ENCODE measurements around the gene SLC38A5.
"Not testable (repeated sequence)": the region's sequence is repeated elsewhere in the genome, so short reads cannot be mapped to it uniquely, and the experiment has no call there.

Gene SLC38A5

DNA sequence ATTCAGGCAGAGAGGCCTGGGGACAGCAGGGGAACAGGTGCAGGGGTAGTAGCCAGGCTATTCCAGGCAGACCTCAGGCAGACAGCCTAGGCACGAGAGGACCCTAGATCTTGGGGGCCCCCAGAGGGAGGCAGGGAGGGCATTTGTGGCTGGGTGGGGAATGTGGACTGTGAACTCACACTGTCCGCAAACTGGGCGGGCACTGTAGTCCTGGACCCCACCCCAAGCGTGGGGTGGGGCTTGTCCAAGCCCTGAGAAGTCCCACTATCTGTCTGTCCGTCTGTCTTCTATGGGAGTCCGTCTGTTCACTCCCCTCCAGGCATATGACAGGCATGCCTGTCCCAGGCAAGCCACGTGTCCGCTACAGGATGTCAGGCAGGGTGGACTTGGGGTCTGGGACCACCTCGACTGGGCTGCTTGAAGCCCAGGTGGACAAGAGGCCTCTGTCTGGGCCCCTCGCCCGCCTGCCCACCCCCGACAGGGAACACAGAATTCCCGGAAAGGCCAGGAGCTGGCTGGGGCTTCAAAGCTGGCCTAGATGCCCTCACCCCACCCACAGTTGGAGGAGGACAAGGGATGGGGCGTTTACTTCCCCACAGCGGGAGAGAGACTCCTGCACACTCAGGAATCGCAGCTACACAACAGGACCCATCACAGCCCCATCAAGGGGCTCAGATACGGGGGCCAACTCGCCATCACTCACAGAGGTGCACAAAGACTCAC lies at the start of gene SLC38A5:
TSS of gene SLC38A5 (minus strand) at position 151 of the 723 bp plus-strand sequence. CDS start 2,336 bp downstream, outside the sequence.
- POLR2A ChIA-PET = no interaction called here
- no peak for DNase-seq (ENCODE audit: extremely low spot score)
- CTCF ChIA-PET = interaction anchor here (1.3 kb wide), 1 partner anchor 24 kb away, joined by 4 read pairs; no protein-coding TSS in a partner anchor
- TF ChIP-seq, protein P1, sequence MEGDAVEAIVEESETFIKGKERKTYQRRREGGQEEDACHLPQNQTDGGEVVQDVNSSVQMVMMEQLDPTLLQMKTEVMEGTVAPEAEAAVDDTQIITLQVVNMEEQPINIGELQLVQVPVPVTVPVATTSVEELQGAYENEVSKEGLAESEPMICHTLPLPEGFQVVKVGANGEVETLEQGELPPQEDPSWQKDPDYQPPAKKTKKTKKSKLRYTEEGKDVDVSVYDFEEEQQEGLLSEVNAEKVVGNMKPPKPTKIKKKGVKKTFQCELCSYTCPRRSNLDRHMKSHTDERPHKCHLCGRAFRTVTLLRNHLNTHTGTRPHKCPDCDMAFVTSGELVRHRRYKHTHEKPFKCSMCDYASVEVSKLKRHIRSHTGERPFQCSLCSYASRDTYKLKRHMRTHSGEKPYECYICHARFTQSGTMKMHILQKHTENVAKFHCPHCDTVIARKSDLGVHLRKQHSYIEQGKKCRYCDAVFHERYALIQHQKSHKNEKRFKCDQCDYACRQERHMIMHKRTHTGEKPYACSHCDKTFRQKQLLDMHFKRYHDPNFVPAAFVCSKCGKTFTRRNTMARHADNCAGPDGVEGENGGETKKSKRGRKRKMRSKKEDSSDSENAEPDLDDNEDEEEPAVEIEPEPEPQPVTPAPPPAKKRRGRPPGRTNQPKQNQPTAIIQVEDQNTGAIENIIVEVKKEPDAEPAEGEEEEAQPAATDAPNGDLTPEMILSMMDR (IDR thresholded peaks at IDR 0.05; ENCODE audit: control extremely low read depth, extremely low read depth, low read depth, missing control alignments) = no peak

DNA sequence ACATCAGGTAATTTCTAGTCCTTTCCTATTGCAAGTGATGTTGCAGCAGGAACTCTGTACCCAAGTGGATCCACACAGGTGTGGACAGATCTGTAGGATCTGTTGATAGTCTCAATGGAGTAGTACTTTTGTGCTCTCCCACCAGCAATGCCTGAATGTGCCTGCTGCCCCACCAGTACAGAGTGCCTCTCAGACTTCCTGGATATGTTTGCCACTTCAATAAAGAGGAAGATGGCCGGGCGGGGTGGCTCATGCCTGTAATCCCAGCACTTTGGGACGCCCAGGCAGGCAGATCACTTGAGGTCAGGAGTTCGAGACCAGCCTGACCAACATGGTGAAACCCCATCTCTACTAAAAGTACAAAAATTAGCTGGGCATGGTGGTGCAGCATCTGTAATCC lies 49.4 kb upstream of the SLC38A5 start:
- DNase-seq (ENCODE audit: extremely low spot score); CTCF ChIA-PET; POLR2A ChIA-PET: not testable (repeated sequence)

DNA sequence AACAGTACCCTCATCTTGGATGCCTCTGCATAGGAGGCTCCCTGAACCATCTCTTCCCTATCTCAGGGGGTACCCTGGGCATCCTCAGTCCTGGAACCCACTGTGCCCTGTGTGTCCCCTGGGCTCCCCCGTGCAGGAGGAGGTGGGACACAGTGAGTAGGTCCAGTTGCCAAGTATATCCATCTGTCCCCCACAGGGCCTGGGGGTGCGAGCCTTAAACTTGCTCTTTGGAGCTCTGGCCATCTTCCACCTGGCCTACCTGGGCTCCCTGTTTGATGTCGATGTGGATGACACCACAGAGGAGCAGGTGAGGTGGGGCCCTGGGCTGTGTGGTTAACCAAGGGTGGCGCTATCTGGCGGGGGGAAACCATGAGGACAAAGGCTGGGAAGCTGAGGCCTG lies 46.9 kb upstream of the SLC38A5 start:
- DNase-seq (ENCODE audit: extremely low spot score) = no peak
- ChIA-PET POLR2A (no interaction called here), CTCF (no interaction called here)
- TF ChIP-seq, protein P1 (IDR thresholded peaks at IDR 0.05; ENCODE audit: control extremely low read depth, extremely low read depth, low read depth, missing control alignments) = no peak

DNA sequence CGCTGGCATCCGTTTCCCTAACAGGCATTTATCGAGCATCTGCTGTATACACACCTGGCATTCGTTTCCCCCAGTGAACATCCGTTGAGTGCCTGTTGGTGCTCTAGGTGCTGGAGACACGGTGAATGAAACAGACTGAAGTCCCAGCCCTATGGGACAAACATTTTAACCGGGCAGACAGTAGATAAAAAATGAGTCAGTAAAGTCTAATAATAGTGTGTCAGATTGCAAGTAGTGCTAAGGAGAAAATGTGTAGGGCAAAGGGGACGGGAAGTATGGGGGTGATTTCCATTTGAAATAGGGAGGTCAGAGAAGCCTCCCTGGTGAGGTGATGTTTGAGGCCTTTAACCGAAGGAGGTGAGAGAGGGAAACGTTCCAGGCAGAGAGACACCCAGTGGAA lies 46.2 kb upstream of the SLC38A5 start:
- POLR2A ChIA-PET = no interaction called here
- no peak for DNase-seq (ENCODE audit: extremely low spot score)
- CTCF ChIA-PET = no interaction called here
- TF ChIP-seq, protein P1 (IDR thresholded peaks at IDR 0.05; ENCODE audit: control extremely low read depth, extremely low read depth, low read depth, missing control alignments) = no peak

DNA sequence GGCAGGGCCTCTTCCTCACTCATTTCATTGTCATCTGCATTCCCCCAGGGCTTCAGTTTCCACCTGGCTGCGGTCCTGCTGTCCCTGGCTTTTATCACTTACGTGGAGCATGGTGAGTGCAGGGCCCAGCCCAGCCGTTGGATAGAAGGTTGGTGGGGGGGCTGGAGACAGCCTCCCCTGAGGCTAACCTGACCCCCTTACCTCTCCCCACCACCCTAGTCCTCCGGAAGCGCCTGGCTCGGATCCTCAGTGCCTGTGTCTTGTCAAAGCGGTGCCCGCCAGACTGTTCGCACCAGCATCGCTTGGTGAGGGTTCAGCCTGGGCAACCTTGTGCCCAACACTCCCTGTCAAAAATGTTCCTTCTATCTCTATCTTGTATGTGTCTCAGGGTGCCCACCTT lies 45.8 kb upstream of the SLC38A5 start:
- TF ChIP-seq, protein P1 (IDR thresholded peaks at IDR 0.05; ENCODE audit: control extremely low read depth, extremely low read depth, low read depth, missing control alignments) = no peak
- ChIA-PET POLR2A (no interaction called here), CTCF (no interaction called here)
- no peak for DNase-seq (ENCODE audit: extremely low spot score)

DNA sequence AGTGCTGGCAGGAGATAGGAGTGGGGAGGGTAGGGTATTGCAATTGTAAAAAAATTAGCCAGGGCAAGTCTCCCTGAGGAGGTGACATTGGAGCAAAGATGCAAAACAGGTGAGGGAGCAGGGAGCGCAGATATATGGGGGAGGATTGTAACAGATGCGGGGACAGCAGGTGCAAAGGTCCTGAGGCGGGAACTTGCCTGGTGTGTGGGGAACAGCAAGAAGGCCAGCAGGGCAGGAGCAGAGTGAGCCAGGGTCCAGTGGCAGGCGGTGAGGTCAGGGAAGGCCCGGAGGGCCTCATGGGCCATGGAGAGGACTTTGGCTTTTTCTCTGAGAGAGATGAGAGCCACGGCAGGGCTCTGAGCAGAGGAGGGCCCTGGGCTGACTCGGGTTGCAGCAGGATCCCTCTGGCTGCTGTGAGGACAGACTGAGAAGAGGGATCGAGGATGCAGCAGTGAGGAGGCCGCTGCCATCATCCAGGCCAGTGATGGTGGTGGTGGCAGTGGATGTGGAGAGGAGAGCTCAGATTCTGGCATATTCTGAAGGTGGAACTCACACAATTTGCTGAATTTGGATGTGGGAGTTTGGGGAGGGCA lies 44.9 kb upstream of the SLC38A5 start:
- ChIA-PET POLR2A (no interaction called here), CTCF (no interaction called here)
- TF ChIP-seq, protein P1 (IDR thresholded peaks at IDR 0.05; ENCODE audit: control extremely low read depth, extremely low read depth, low read depth, missing control alignments) = no peak
- no peak for DNase-seq (ENCODE audit: extremely low spot score)

DNA sequence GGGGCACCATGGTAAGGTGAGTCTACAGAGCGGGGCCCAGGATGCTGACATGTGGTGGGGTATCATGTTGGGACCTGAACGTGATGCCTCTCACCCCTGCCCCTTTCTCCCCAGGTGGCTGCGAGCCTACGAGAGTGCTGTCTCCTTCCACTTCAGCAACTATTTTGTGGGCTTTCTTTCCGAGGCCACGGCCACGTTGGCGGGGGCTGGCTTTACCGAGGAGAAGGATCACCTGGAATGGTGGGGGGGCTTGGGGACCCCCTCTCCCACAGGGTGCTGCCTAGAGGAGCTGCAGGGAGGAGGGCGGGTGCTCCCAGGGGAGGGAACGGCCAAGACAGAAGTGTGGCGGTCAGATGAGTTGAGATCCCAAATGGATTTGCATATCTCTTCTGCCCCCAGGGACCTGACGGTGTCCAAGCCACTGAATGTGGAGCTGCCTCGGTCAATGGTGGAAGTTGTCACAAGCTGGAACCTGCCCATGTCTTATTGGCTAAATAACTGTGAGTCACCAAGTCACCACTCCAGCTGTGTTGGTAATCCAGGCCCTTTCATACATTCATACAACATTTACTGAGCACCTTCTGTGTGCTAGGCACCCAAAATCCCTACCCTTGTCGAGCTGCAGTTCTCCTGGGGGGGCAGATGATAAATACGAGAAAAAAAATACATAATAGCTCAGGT lies 44.2 kb upstream of the SLC38A5 start:
- DNase-seq (ENCODE audit: extremely low spot score) = no peak
- TF ChIP-seq, protein P1 (IDR thresholded peaks at IDR 0.05; ENCODE audit: control extremely low read depth, extremely low read depth, low read depth, missing control alignments) = no peak
- ChIA-PET CTCF (no interaction called here), POLR2A (no interaction called here)
